Activated T-helper 1 cell treated with Interleukin-2 at 50 U/mL for 16 hours (primary cell): Measurements from ENCODE around the gene EIPR1.

Experiments used
- DNase-seq: peaks from one replicate; pipeline ENCODE4 v3.0.0-alpha.2; 2020; ENCODE audit warnings: low read depth

EIPR1 gene

DNA sequence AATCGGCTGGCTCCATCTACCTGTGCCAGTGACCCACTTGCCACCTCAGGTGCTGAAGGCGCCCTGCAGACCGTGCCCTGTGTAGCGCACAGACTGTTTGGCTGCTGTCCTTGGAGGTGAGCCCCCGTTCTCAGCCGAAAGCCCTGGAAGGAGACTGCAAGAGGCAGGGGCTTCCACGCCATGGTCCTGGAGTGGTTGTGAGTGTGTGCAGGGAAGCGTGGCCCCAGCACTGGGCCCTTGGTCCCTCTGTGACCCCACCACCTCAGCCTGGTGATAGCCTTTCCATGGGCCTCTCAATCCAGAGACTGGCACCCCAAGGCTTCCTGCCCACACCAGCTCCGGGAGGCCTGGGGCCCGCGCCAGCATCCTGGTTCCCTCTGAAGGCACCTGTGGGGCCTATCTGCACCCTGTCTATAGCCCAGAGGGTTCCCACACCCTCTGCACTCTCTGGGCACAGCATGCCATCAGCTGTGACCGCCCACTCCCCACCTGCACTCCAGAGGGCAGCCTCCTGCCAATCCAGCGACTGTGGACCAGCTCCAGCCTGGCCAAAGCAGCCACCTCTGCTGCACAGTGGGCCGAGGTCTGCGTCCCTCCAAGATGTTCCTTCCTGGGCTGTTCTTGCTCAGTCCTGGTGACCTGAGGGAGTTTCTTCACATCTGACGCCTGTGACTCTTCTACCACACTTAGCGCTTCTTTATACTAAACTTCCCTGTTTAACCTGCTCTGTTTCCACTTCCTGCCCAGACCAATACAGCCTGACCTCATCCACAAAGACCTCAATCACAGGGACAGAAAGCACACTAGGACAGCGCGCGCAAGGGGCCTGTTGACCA, 109.5 kb downstream of the EIPR1 start:
- DNase-seq = no peak

GRCh38 chr2:3266925-3267867, 110.4 kb downstream of the EIPR1 start:
- no peak for DNase-seq

DNA sequence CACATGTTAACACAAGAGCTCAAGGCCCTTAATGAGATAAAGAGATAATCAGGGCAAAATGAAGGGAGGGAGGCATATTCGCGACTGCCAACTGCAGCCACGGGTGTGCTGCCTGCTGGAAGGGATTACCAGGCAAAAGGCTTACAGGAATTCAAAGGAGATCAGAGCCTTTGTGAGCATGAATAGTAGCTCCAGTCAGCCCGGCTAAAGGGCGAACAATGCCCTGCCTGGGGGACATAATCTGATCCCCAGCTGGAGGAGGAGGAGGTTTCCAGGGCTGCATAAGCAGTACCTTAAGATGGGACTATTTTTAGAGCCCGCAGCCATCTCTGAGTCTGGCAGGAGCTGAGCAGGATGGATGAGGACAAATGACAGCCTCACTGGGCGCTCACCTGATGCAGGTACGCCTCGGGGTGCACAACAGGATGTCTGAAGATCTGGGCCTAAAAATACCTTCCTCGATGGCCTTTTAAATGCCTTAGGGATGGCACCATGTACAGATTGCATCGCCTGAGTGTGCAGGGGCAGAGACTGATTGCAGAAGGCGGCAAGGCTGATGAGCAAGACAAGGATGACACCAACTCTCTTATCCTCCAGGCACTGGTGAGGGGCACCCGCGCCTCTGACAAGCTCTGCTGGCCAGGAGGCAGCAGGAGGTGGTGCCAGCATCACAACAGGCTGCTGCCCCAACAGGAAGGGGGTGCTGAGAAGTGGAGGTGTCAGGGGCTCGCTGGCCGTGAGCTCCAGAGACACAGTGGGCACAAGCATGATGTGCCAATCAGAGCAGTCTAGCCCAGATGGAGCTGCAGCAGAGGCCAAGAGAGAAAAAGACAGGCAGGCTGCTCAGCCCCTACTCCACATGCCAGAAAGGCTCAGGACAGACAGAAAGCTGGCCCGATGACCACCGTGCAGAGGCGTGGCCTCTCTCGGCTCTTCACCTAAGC, 111.4 kb downstream of the EIPR1 start:
- no peak for DNase-seq

GRCh38 chr2:3265471-3265870, 112.1 kb downstream of the EIPR1 start:
- DNase-seq = no peak

GRCh38 chr2:3264010-3264744, 113.4 kb downstream of the EIPR1 start:
- DNase-seq = no peak

- DNase-seq = no peak
These were observed 114.1 kb downstream of the EIPR1 start for GRCh38 chr2:3263487-3263886.

DNA sequence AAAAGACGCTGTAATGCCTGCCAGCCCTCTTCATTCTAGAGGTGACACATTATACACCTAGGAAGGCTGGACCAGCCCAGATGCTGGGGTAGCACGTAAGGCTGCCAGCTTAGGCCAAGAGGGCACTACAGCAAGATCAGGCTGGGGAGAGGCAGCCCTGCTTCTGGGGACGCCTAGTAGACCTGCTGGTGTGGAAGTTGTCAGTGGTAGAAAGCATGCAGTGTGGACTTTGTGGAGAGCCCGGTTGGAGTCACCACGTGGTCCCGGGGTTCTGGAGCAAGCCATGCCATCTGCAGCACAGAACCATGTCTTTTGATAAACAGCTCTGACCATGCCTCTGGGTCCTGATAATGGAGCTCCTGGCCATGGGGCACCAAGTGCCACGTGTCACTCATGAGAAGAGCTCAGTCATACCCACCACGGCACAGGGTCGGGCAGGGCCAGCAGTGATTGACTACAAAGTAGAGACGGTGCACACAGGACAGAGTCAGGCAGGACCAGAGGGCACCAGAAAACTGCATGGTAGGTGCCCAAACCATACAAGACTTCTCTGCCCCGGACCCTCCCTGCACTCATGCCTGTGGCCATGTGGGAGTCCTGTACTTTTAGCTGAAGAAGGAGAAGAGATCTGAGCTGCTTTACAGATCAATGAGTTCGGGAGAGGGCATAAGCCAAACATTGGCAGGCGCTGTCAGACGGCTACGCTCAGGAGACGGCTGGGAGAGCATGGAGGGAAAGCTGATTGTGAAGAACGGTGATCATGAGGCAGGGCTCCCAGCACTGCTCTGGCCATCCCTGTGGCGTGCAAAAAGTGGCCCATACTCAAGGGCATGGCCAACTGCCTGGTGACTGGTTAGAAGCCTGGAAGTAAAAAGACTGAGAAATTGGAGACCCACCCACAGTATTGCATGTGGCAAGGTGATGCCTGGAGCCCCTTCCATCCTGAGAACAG, 114.9 kb downstream of the EIPR1 start:
- no peak for DNase-seq

- DNase-seq = no peak
These were observed 116.1 kb downstream of the EIPR1 start for GRCh38 chr2:3261511-3261910.

GRCh38 chr2:3260959-3261358, 116.7 kb downstream of the EIPR1 start:
- DNase-seq = no peak

GRCh38 chr2:3257826-3258225, 119.8 kb downstream of the EIPR1 start:
- DNase-seq = no peak

GRCh38 chr2:3257166-3257565, 120.5 kb downstream of the EIPR1 start:
- DNase-seq = no peak

DNA sequence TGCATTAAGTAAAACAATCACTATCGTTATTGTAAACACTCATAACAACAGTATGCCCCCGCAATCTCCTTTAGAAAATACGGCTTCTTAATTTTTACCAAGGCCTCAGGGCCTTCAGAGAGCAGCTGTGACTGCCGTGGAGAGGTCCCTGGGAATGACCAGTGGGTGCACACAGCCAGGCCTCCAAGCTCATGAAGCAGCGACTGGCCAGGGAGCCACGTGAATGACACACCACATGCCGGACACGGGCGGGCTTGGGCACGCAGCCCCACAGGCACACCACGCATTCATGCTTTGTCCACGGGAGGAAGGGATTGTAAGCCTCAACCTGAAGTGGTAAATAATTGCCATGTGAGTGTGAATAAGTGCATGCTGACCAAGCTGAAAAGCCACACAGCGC, 121.0 kb downstream of the EIPR1 start:
- no peak for DNase-seq

GRCh38 chr2:3256157-3256556, 121.5 kb downstream of the EIPR1 start:
- DNase-seq = no peak

DNA sequence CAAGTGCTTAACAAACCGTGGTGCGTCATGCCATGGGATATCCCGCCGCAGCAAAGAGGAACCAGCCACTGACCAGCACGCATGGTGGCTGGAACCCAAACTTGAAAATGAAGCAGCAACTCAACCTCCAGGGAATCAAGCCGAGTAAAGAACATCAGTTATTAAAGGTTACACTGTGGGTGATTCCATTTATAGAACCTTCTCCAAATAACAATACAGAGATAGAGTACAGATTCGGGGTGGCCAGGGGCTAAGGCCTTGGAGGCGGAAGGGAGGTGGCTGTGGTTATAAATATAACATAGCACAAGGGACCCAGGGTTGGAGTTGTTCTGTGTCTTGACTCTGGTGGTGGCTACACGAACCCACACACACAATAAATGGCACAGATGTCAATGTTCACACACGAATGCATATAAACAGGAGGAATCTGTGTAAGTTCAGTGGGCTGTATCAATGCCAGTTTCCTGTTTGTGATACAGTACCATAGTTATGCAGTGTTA, 123.1 kb downstream of the EIPR1 start:
- DNase-seq = no peak

GRCh38 chr2:3253913-3254441, 123.6 kb downstream of the EIPR1 start:
- no peak for DNase-seq

- no peak for DNase-seq
These were observed 125.7 kb downstream of the EIPR1 start for GRCh38 chr2:3251946-3252345.

- no peak for DNase-seq
These were observed 128.1 kb downstream of the EIPR1 start for GRCh38 chr2:3249476-3249962.

- DNase-seq = no peak
These were observed 128.7 kb downstream of the EIPR1 start for GRCh38 chr2:3248754-3249475.
